SK-N-SH (cell line): ENCODE data around the gene DDAH2. TPM values are rescaled to one million over a fixed set of nuclear protein-coding genes. Genes with fewer than 3 reads are reported as not detected.
A peak's percentile ranks its signal among the peaks of the same experiment; 100 is the strongest.

Source experiments
- CTCF ChIA-PET: fragments of 300-600, 350-600 bp; formaldehyde crosslinking; extraction: SDS; loops from one replicate; lab custom pipeline; 2021; lab: Yijun Ruan, JAX
- POLR2A ChIA-PET: fragments of 350-600 bp; sonication (Branson Sonifier 250); formaldehyde crosslinking; extraction: SDS; loops from one replicate; lab custom pipeline; 2020; ENCODE audit warnings: antibody characterized with exemption, inconsistent platforms; lab: Yijun Ruan, JAX
- DNase-seq: peaks from one replicate; pipeline ENCODE4 v3.0.0; 2012
- H2AFZ ChIP-seq: fragments of 200-600 bp; sonication (generic); 2 replicates; pipeline ENCODE4 v1.8.1; 2016; ENCODE audit warnings: antibody characterized with exemption, mild to moderate bottlenecking, low read depth
- H3F3A ChIP-seq: fragments of 200-600 bp; sonication (generic); replicated peaks from 2 replicates; pipeline ENCODE3; 2016; ENCODE audit warnings: antibody characterized with exemption, mild to moderate bottlenecking; ENCODE audit not compliant: insufficient read depth
- H3K27ac ChIP-seq, 2 experiments: fragments of 200-500 bp in 1 of 2; fragments of 200-600 bp in 1 of 2; sonication (Bioruptor generic) in 1 of 2; sonication (generic), shearing (Covaris generic) in 1 of 2; 2 replicates each; pipeline versions ENCODE4 v1.5.1 to v1.6.1; 2014 to 2016; ENCODE audit warnings: low read depth in 2 of 2, inconsistent platforms in 1 of 2, low read length in 1 of 2, mild to moderate bottlenecking in 1 of 2, mixed read lengths in 1 of 2
- H3K27me3 ChIP-seq: fragments of 200-600 bp; sonication (generic), shearing (Covaris generic); 2 replicates; pipeline ENCODE4 v1.6.1; 2016; ENCODE audit warnings: mixed run types; ENCODE audit not compliant: insufficient read depth
- H3K36me3 ChIP-seq, 2 experiments: fragments of 200-500 bp in 1 of 2; fragments of 200-600 bp in 1 of 2; sonication (Bioruptor generic) in 1 of 2; sonication (generic) in 1 of 2; replicated peaks in 1 of 2; 2 replicates each; pipeline versions ENCODE3 to v1.5.1; 2014 to 2016; ENCODE audit warnings: low read length in 1 of 2, mild to moderate bottlenecking in 1 of 2; ENCODE audit not compliant: insufficient read depth in 2 of 2, control insufficient read depth in 1 of 2
- H3K4me1 ChIP-seq, 2 experiments: fragments of 200-500 bp in 1 of 2; fragments of 200-600 bp in 1 of 2; sonication (Bioruptor generic) in 1 of 2; sonication (generic), shearing (Covaris generic) in 1 of 2; 2 replicates each; pipeline versions ENCODE4 v1.5.1 to v1.6.1; 2014 to 2016; ENCODE audit warnings: low read depth in 1 of 2, low read length in 1 of 2, mixed run types in 1 of 2; ENCODE audit not compliant: insufficient read depth in 2 of 2, control insufficient read depth in 1 of 2
- H3K4me2 ChIP-seq: fragments of 200-600 bp; sonication (generic), shearing (Covaris generic); 2 replicates; pipeline ENCODE4 v1.6.1; 2017; ENCODE audit warnings: mixed run types
- H3K4me3 ChIP-seq, 2 experiments: fragments of 200-500 bp in 1 of 2; fragments of 200-600 bp in 1 of 2; sonication (Bioruptor generic) in 1 of 2; sonication (generic), shearing (Covaris generic) in 1 of 2; 2 replicates each; pipeline versions ENCODE4 v1.5.1 to v1.8.1; 2014 to 2016; ENCODE audit warnings: low read depth in 2 of 2, inconsistent platforms in 1 of 2, low read length in 1 of 2, mild to moderate bottlenecking in 1 of 2, mixed read lengths in 1 of 2, moderate library complexity in 1 of 2
- H3K79me2 ChIP-seq: fragments of 200-600 bp; sonication (generic); 2 replicates; pipeline ENCODE4 v1.8.1; 2017; ENCODE audit warnings: mild to moderate bottlenecking; ENCODE audit not compliant: insufficient read depth
- H3K9ac ChIP-seq: fragments of 200-600 bp; sonication (generic); 2 replicates; pipeline ENCODE4 v1.6.1; 2017; ENCODE audit warnings: mixed run types
- H3K9me2 ChIP-seq: fragments of 200-600 bp; sonication (generic); 2 replicates; pipeline ENCODE4 v1.6.1; 2017; ENCODE audit warnings: mixed run types
- H3K9me3 ChIP-seq: fragments of 200-600 bp; sonication (generic); 2 replicates; pipeline ENCODE4 v1.6.1; 2017; ENCODE audit warnings: mixed run types, mild to moderate bottlenecking, moderate library complexity
- H4K20me1 ChIP-seq: fragments of 200-600 bp; sonication (generic); 2 replicates; pipeline ENCODE4 v1.6.1; 2017; ENCODE audit warnings: mild to moderate bottlenecking, mixed run types; ENCODE audit not compliant: insufficient read depth
- CHD2 ChIP-seq: fragments of 150-350 bp; IDR thresholded peaks from 2 replicates; pipeline ENCODE4 v1.6.1; 2018; ENCODE audit warnings: low read length; ENCODE audit not compliant: partially characterized antibody
- CTCF ChIP-seq: fragments of 200-600 bp; sonication (generic); IDR thresholded peaks from 2 replicates; pipeline ENCODE4 v1.6.1; 2017; ENCODE audit warnings: antibody characterized with exemption, mild to moderate bottlenecking, moderate library complexity
- ELF1 ChIP-seq: IDR thresholded peaks from 2 replicates; pipeline ENCODE4 v1.4.0; 2012
- EP300 ChIP-seq, 2 experiments: IDR thresholded peaks; 2 replicates each; pipeline versions ENCODE4 v1.4.0 to v1.6.1; 2012; ENCODE audit warnings: borderline replicate concordance in 1 of 2, low read depth in 1 of 2, low read length in 1 of 2
- FOSL2 ChIP-seq: IDR thresholded peaks from 2 replicates; pipeline ENCODE4 v1.4.0; 2012; ENCODE audit warnings: low read depth, mild to moderate bottlenecking, moderate library complexity, borderline replicate concordance
- JUND ChIP-seq: IDR thresholded peaks from 2 replicates; pipeline ENCODE4 v1.4.0; 2012
- MAX ChIP-seq: IDR thresholded peaks from 2 replicates; pipeline ENCODE4 v1.4.0; 2012; ENCODE audit warnings: low read depth
- POLR2AphosphoS5 ChIP-seq: IDR thresholded peaks from 2 replicates; pipeline ENCODE4 v1.6.1; 2012; ENCODE audit warnings: low read depth, low read length
- RAD21 ChIP-seq: IDR thresholded peaks from 2 replicates; pipeline ENCODE4 v1.6.1; 2012; ENCODE audit warnings: mild to moderate bottlenecking, low read length
- SIN3A ChIP-seq: IDR thresholded peaks from 2 replicates; pipeline ENCODE4 v1.6.1; 2012; ENCODE audit warnings: low read depth, mild to moderate bottlenecking, low read length, moderate library complexity, borderline replicate concordance
- SMC3 ChIP-seq: IDR thresholded peaks from 2 replicates; pipeline ENCODE4 v1.6.1; 2012; ENCODE audit warnings: low read depth, low read length, improper control_type of control experiment
- TAF1 ChIP-seq: IDR thresholded peaks from 2 replicates; pipeline ENCODE4 v1.6.1; 2012; ENCODE audit warnings: low read depth, mild to moderate bottlenecking, low read length, moderate library complexity, borderline replicate concordance
- TEAD4 ChIP-seq: IDR thresholded peaks from 2 replicates; pipeline ENCODE4 v1.4.0; 2012; ENCODE audit warnings: mild to moderate bottlenecking, borderline replicate concordance; ENCODE audit not compliant: insufficient read depth
- WGBS: methylation state at CpG from one replicate; pipeline ENCODE4 v1.1.6; 2017; ENCODE audit warnings: low lambda C conversion rate; 5-methylcytosine and 5-hydroxymethylcytosine counted together
- polyA plus RNA-seq, 3 experiments: library from polyadenylated mRNA; depleted of rRNA; stranded (reverse); fragments of >200 nt; gene quantifications; 2 replicates each; pipeline ENCODE4 v1.2.3, GENCODE V29; 2012

Gene DDAH2
- polyA plus RNA-seq, 1 of the 3 experiments (the other 2 are of a cell fraction) = 180 TPM

- 0 out of 2 replicates have a peak, but pooled peaks have one; percentile 11 for TF ChIP-seq TEAD4
- TF ChIP-seq, all 33 proteins: peak for 16
Measured at GRCh38 chr6:31739639-31740396, 10.7 kb upstream of the DDAH2 start, which contains the start of gene MSH5 (continued).

DNA sequence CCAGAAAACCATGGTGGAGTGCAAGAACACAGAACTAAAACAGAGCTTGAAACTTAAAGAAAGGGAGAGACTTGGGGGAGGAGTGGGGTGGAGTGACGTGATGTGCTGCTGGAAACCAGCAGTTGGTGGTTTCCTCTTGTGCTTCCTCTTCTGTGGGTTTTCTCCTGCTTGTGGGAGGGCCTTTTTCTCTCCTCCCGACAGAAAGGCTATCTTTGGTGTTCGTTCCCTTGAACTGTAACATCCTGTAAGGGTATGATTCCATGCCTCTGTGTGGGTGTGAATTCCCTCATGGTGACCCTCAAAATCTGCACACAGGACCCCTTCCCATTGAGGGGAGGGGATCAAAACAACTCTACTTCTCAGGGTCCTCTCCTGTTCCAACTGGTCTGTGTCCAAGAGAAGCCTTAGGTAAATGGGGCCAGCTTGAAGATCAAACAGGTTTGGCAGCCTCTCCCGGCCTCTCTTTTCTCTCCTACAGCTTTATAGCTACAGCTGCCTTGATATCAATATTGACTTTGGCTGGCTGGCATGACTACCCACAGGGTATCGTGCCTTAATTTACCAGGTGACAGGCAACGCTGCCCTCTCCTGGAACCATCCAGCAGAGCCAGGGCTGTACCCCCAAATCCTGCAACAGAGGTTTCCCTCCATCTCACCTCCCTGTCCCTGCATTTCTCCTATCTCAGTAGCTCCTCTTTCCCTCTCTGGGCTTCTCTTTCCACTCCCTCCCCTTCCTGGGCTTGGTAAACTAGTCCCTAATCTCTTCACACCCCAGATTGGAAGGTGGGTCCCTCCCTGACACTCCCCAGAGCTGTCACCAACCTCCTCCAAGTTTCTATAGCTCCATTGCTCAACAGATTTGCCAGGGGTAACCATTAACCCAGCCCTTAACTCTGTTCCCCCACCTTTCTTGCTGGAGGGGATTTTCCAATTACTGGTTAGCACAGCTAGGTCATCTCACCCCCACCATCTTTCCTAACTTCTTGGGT lies 9.2 kb upstream of the DDAH2 start:
- H2AFZ ChIP-seq = peak overlapping the region; percentile 63; the same call in 1 of the 2 replicates
- peak overlapping the region; percentile 51 to 88; a peak in 3 of 4 replicates for H3K27ac ChIP-seq
- H3K36me3 ChIP-seq = peaks cover 12 to 19% of the 10 kb centered on the region in 2 experiments
- DNase-seq = no peak
- TF ChIP-seq FOSL2 (no peak), MAX (peak; percentile 41; the same call in 1 of the 2 replicates), EP300 (IDR thresholded peaks at IDR 0.05; ENCODE audit: borderline replicate concordance in 1 of 2, low read depth in 1 of 2, low read length in 1 of 2) (no peak), SIN3A (no peak), ELF1 (0 out of 2 replicates have a peak, but pooled peaks have one; percentile 5), RAD21 (peak; percentile 39; the same call in 1 of the 2 replicates), SMC3 (peak; percentile 30; the same call in 1 of the 2 replicates), TEAD4 (no peak), CHD2 (no peak), TAF1 (0 out of 2 replicates have a peak, but pooled peaks have one; percentile 5), POLR2AphosphoS5 (peak; percentile 65; the same call in 1 of the 2 replicates), CTCF (peak; percentile 55), JUND (no peak)
- TF ChIP-seq, all 33 proteins: peak for 7
- Histone ChIP-seq H3K9me2 (no peaks in the 10 kb centered on the region), H4K20me1 (peaks cover 12% of the 10 kb centered on the region), H3K4me2 (peak overlapping the region; percentile 99), H3K9ac (peak overlapping the region; percentile 72), H3K27me3 (no peaks in the 10 kb centered on the region), H3F3A (peaks cover 32% of the 10 kb centered on the region), H3K4me3 (peak overlapping the region in 1 of 2 experiments; percentile 42; a peak in 1 of 4 replicates), H3K9me3 (no peaks in the 10 kb centered on the region), H3K79me2 (peaks cover 54% of the 10 kb centered on the region), H3K4me1 (peaks cover 22 to 31% of the 10 kb centered on the region in 2 experiments; a peak in 3 of 4 replicates)
- WGBS = 55% methylated on average over 6 of the region's 6 CpGs
- ChIA-PET CTCF (interaction anchor here (1.3 to 5.5 kb wide), 7 partner anchors 9 to 92 kb away, joined by 3 to 39 read pairs (median 9); partner anchors contain the start of genes DDAH2, LSM2 and LY6G5C), POLR2A (interaction anchor here (0.6 to 1.8 kb wide), 6 partner anchors 56 to 1233 kb away, joined by 3 to 6 read pairs (median 3); partner anchors contain the start of genes HSPA1A, HSPA1B, HSPA1L and VARS1)
